Activated T-cell treated with anti-CD3 and anti-CD28 coated beads, Interleukin-2, amount 50 U/mL, for 72 hours (primary cell): ENCODE measurements around the gene RBP3. TPM values are rescaled to one million over a fixed set of nuclear protein-coding genes. Genes with fewer than 3 reads are reported as not detected.

Source experiments
- total RNA-seq, 2 donors: library from RNA; stranded (reverse); gene quantifications; one replicate each; pipeline ENCODE4 v1.2.3, GENCODE V29; 2022

RBP3 gene
- total RNA-seq, 2 donors from 2014 or later, result not detected

Other genes with a start within 250 kb of the RBP3 start
- gene GDF10, start 48.2 kb upstream of the RBP3 start, total RNA-seq, result under 1 TPM; 0.19 TPM
- not detected for gene GDF2, start 25.9 kb upstream of the RBP3 start, total RNA-seq
- under 1 TPM; 0.36 to 0.46 TPM for gene ZNF488, start 35.9 kb downstream of the RBP3 start, total RNA-seq
- not detected for gene ANXA8, start 135.8 kb downstream of the RBP3 start, total RNA-seq
- gene FAM25G, start 143.3 kb downstream of the RBP3 start, total RNA-seq, result not detected
- gene AGAP9, start 175.3 kb downstream of the RBP3 start, total RNA-seq, result 1 to 10 TPM; 7.0 to 7.2 TPM